IMR-90 (cell line): ENCODE results near the gene SLC22A4. TPM values are rescaled to one million over a fixed set of nuclear protein-coding genes. Genes with fewer than 3 reads are reported as not detected.

Source experiments
- ATAC-seq: fragments of 200-7000 bp; cut with Tn5 transposase; 2 replicates; pipeline ENCODE4 v1.9.1; 2020; ENCODE audit warnings: low read depth, mild to moderate bottlenecking, moderate library complexity
- BruUV-seq: library from RNA; stranded (reverse); fragments of 400-500 nt; replicated peaks from 2 replicates; lab custom pipeline; 2021; lab: Mats Ljungman, UMichigan
- CTCF ChIA-PET: fragments of 300-600 bp; formaldehyde crosslinking; extraction: SDS; loops from one replicate; lab custom pipeline; 2021; ENCODE audit warnings: antibody characterized with exemption; lab: Yijun Ruan, JAX
- POLR2A ChIA-PET: fragments of 300-600 bp; sonication (Branson Sonifier 250); formaldehyde crosslinking; loops from one replicate; lab custom pipeline; 2022; ENCODE audit warnings: antibody characterized with exemption; ENCODE audit not compliant: unreplicated experiment; lab: Charles Lee
- DNase-seq: peaks from one replicate; pipeline ENCODE4 v3.0.0; 2013
- H2AFZ ChIP-seq: replicated peaks from 2 replicates; pipeline ENCODE3; 2013; ENCODE audit warnings: low read length, mild to moderate bottlenecking; ENCODE audit not compliant: poor library complexity
- H2AK5ac ChIP-seq: 2 replicates; pipeline ENCODE4 v1.6.1; 2013; ENCODE audit warnings: low read depth, low read length, inconsistent platforms
- H2AK9ac ChIP-seq: replicated peaks from 2 replicates; pipeline ENCODE3; 2013; ENCODE audit warnings: mild to moderate bottlenecking, low read depth, low read length, moderate library complexity; ENCODE audit not compliant: poor library complexity
- H2BK120ac ChIP-seq: 2 replicates; pipeline ENCODE4 v1.6.1; 2013; ENCODE audit warnings: low read depth, low read length, inconsistent platforms
- H2BK15ac ChIP-seq: 3 replicates; pipeline ENCODE4 v1.6.1; 2013; ENCODE audit warnings: low read depth, low read length, inconsistent platforms
- H2BK20ac ChIP-seq: 2 replicates; pipeline ENCODE4 v1.6.1; 2013; ENCODE audit warnings: low read depth, mild to moderate bottlenecking, inconsistent platforms, low read length, moderate library complexity
- H2BK5ac ChIP-seq: 2 replicates; pipeline ENCODE4 v1.6.1; 2013; ENCODE audit warnings: mild to moderate bottlenecking, low read depth, low read length, inconsistent platforms; ENCODE audit not compliant: poor library complexity, severe bottlenecking
- H3K14ac ChIP-seq: replicated peaks from 2 replicates; pipeline ENCODE4 v1.6.1; 2013; ENCODE audit warnings: low read depth, low read length, inconsistent platforms
- H3K18ac ChIP-seq: 2 replicates; pipeline ENCODE4 v1.6.1; 2013; ENCODE audit warnings: low read depth, low read length, control low read depth
- H3K23ac ChIP-seq: 2 replicates; pipeline ENCODE4 v1.6.1; 2013; ENCODE audit warnings: low read depth, low read length, inconsistent platforms
- H3K27ac ChIP-seq: 2 replicates; pipeline ENCODE4 v1.5.1; 2013; ENCODE audit warnings: mild to moderate bottlenecking, control low read depth, low read length; ENCODE audit not compliant: insufficient read depth
- H3K27me3 ChIP-seq: 2 replicates; pipeline ENCODE4 v1.6.1; 2013; ENCODE audit warnings: low read length; ENCODE audit not compliant: control insufficient read depth, insufficient read depth
- H3K36me3 ChIP-seq: 2 replicates; pipeline ENCODE4 v1.6.1; 2013; ENCODE audit warnings: low read length, mixed read lengths; ENCODE audit not compliant: control insufficient read depth, insufficient read depth
- H3K4ac ChIP-seq: 2 replicates; pipeline ENCODE4 v1.6.1; 2013; ENCODE audit warnings: low read depth, low read length, inconsistent platforms
- H3K4me1 ChIP-seq: 2 replicates; pipeline ENCODE4 v1.6.1; 2013; ENCODE audit warnings: low read length, mixed read lengths; ENCODE audit not compliant: control insufficient read depth, insufficient read depth
- H3K4me2 ChIP-seq: 2 replicates; pipeline ENCODE4 v1.6.1; 2013; ENCODE audit warnings: low read depth, mild to moderate bottlenecking, control low read depth, low read length, moderate library complexity
- H3K4me3 ChIP-seq: 2 replicates; pipeline ENCODE4 v1.5.1; 2013; ENCODE audit warnings: low read depth, mild to moderate bottlenecking, control low read depth, low read length, moderate library complexity; ENCODE audit not compliant: insufficient read depth
- H3K56ac ChIP-seq: 2 replicates; pipeline ENCODE4 v1.6.1; 2013; ENCODE audit warnings: low read length, inconsistent platforms; ENCODE audit not compliant: insufficient read depth; ENCODE audit errors: extremely low read depth
- H3K79me1 ChIP-seq, 2 experiments: 2 replicates each; pipeline ENCODE4 v1.6.1; 2013; ENCODE audit warnings: low read length in 2 of 2, inconsistent platforms in 1 of 2, low read depth in 1 of 2
- H3K9ac ChIP-seq: 2 replicates; pipeline ENCODE4 v1.6.1; 2013; ENCODE audit warnings: low read depth, low read length, control low read depth
- H3K9me1 ChIP-seq: 2 replicates; pipeline ENCODE4 v1.6.1; 2013; ENCODE audit warnings: low read length, inconsistent platforms; ENCODE audit not compliant: insufficient read depth
- H3K9me3 ChIP-seq: 2 replicates; pipeline ENCODE4 v1.6.1; 2013; ENCODE audit warnings: low read length; ENCODE audit not compliant: control insufficient read depth, insufficient read depth
- H4K20me1 ChIP-seq: 2 replicates; pipeline ENCODE4 v1.6.1; 2013; ENCODE audit warnings: low read length, inconsistent platforms; ENCODE audit not compliant: insufficient read depth
- H4K5ac ChIP-seq: 2 replicates; pipeline ENCODE4 v1.6.1; 2013; ENCODE audit warnings: mild to moderate bottlenecking, low read depth, low read length, control low read depth
- H4K8ac ChIP-seq, 2 experiments: 2 replicates each; pipeline ENCODE4 v1.6.1; 2013; ENCODE audit warnings: low read depth in 2 of 2, low read length in 2 of 2, control low read depth in 1 of 2, inconsistent platforms in 1 of 2
- H4K91ac ChIP-seq: 2 replicates; pipeline ENCODE4 v1.6.1; 2013; ENCODE audit warnings: low read depth, low read length, inconsistent platforms; ENCODE audit not compliant: insufficient read depth
- BHLHE40 ChIP-seq: fragments of 150-350 bp; IDR thresholded peaks from 2 replicates; pipeline ENCODE4 v1.6.1; 2016; ENCODE audit warnings: mild to moderate bottlenecking, low read depth, low read length
- CEBPB ChIP-seq: IDR thresholded peaks from 2 replicates; pipeline ENCODE4 v1.6.1; 2012; ENCODE audit warnings: low read depth, low read length, improper control_type of control experiment
- CHD1 ChIP-seq: IDR thresholded peaks from 2 replicates; pipeline ENCODE4 v1.6.1; 2012; ENCODE audit warnings: low read depth, low read length, improper control_type of control experiment
- CTCF ChIP-seq: conservative IDR thresholded peaks from 2 replicates; pipeline ENCODE4 v1.5.1; 2012; ENCODE audit warnings: mild to moderate bottlenecking, low read depth, low read length, improper control_type of control experiment
- ELK1 ChIP-seq: fragments of 150-350 bp; IDR thresholded peaks from 2 replicates; pipeline ENCODE4 v1.6.1; 2016; ENCODE audit warnings: low read depth, mild to moderate bottlenecking, low read length, moderate library complexity, borderline replicate concordance
- FOS ChIP-seq: fragments of 150-350 bp; IDR thresholded peaks from 2 replicates; pipeline ENCODE4 v1.6.1; 2016; ENCODE audit warnings: low read depth, low read length
- MAFK ChIP-seq: IDR thresholded peaks from 2 replicates; pipeline ENCODE4 v1.6.1; 2012; ENCODE audit warnings: low read depth, low read length, improper control_type of control experiment
- MAZ ChIP-seq: IDR thresholded peaks from 2 replicates; pipeline ENCODE4 v1.6.1; 2012; ENCODE audit warnings: low read depth, mild to moderate bottlenecking, low read length, improper control_type of control experiment, moderate library complexity, borderline replicate concordance
- MXI1 ChIP-seq: IDR thresholded peaks from 2 replicates; pipeline ENCODE4 v1.6.1; 2012; ENCODE audit warnings: low read depth, mild to moderate bottlenecking, low read length, moderate library complexity, borderline replicate concordance
- NFE2L2 ChIP-seq: fragments of 150-350 bp; IDR thresholded peaks from 2 replicates; pipeline ENCODE4 v1.6.1; 2016; ENCODE audit warnings: low read depth, mild to moderate bottlenecking, low read length
- RCOR1 ChIP-seq: IDR thresholded peaks from 2 replicates; pipeline ENCODE4 v1.6.1; 2012; ENCODE audit warnings: mild to moderate bottlenecking, low read length, improper control_type of control experiment; ENCODE audit not compliant: insufficient replicate concordance
- RFX5 ChIP-seq: IDR thresholded peaks from 2 replicates; pipeline ENCODE4 v1.8.0; 2012; ENCODE audit warnings: low read depth, mild to moderate bottlenecking, low read length, moderate library complexity
- WGBS, 2 experiments: methylation state at CpG; one replicate each; pipeline versions ENCODE4 v1.1.5 to v1.1.7; 2013; ENCODE audit warnings: missing lambda C conversion rate in 2 of 2; ENCODE audit not compliant: insufficient read length in 1 of 2; ENCODE audit errors: extremely low coverage in 2 of 2; 5-methylcytosine and 5-hydroxymethylcytosine counted together
- dilution Hi-C: fragments of 300-500 bp; cut with HindIII; formaldehyde crosslinking; loops from one replicate; pipeline ENCODE4 v1.14.3; 2018; ENCODE audit warnings: low sequenced_read_pairs; ENCODE audit not compliant: unreplicated experiment
- in situ Hi-C: fragments of 300-500 bp; cut with MboI; formaldehyde crosslinking; loops from 3 replicates; pipeline ENCODE4 v1.14.3; 2019; ENCODE audit warnings: low sequenced_read_pairs, inconsistent platforms, mixed read lengths
- intact Hi-C: fragments of 100-400 bp; cut with micrococcal nuclease; formaldehyde crosslinking; loops from 2 replicates; pipeline ENCODE4 v1.10.0; 2022
- polyA plus RNA-seq, 3 experiments: library from polyadenylated mRNA; depleted of rRNA; stranded (reverse); fragments of >200 nt; gene quantifications; 2 replicates each; pipeline ENCODE4 v1.2.3, GENCODE V29; 2012; ENCODE audit warnings: low replicate concordance in 1 of 3
- total RNA-seq: library from RNA; depleted of rRNA; stranded (reverse); fragments of >200 nt; gene quantifications from 2 replicates; pipeline ENCODE4 v1.2.3, GENCODE V29; 2012
- TF ChIP-seq, protein P1 (sequence below): fragments of 150-350 bp; IDR thresholded peaks from 2 replicates; pipeline ENCODE4 v1.6.1; 2017; ENCODE audit warnings: mild to moderate bottlenecking, antibody characterized with exemption, low read length, low read depth

SLC22A4 gene
- total and polyA plus RNA-seq, 2 of the 4 experiments (the other 2 are of a cell fraction): 2.6 to 3.2 TPM

- Histone ChIP-seq H3K9me3 (no peaks in the 10 kb centered on the region), H4K20me1 (no peaks in the 10 kb centered on the region), H3K79me1 (peaks cover 0 to 4% of the 10 kb centered on the region in 2 experiments; a peak in 1 of 4 replicates), H4K5ac (no peak overlapping the region), H3K4me2 (no peak overlapping the region), H3K4me1 (peaks cover 6% of the 10 kb centered on the region), H3K9me1 (0 out of 2 replicates have a peak, but pooled peaks cover under 1% of the 10 kb centered on the region), H3K56ac (no peak overlapping the region), H3K36me3 (no peaks in the 10 kb centered on the region), H2AK9ac (no peak overlapping the region), H2AFZ (no peak overlapping the region), H2BK5ac (no peak overlapping the region), H3K27me3 (no peaks in the 10 kb centered on the region), H2BK20ac (no peak overlapping the region), H3K23ac (no peak overlapping the region), H2BK120ac (no peak overlapping the region), H3K18ac (no peak overlapping the region), H4K8ac (no peak overlapping the region), H3K27ac (no peak overlapping the region), H4K91ac (no peak overlapping the region), H3K4ac (no peak overlapping the region), H3K4me3 (no peak overlapping the region), H2BK15ac (no peak overlapping the region), H3K9ac (no peak overlapping the region), H3K14ac (no peak overlapping the region), H2AK5ac (no peak overlapping the region)
- ChIA-PET CTCF (no interaction called here), POLR2A (no interaction called here)
- in situ Hi-C loops (loop anchor here (10.0 kb wide), 1 partner anchor 333 kb away; no protein-coding TSS in a partner anchor), intact Hi-C loops (loop anchor here (5.0 to 10.0 kb wide), 3 partner anchors 203 to 703 kb away; no protein-coding TSS in a partner anchor), dilution Hi-C loops (no loop called here)
- 100% methylated on average over 1 of the region's 1 CpG; no CpG with 5 or more reads in 1 of the 2 experiments for WGBS, 2 experiments
- no TSS peak for BruUV-seq
- ATAC-seq (no peak), DNase-seq (no peak)
- no peak for TF ChIP-seq MAZ
- TF ChIP-seq, protein P1, sequence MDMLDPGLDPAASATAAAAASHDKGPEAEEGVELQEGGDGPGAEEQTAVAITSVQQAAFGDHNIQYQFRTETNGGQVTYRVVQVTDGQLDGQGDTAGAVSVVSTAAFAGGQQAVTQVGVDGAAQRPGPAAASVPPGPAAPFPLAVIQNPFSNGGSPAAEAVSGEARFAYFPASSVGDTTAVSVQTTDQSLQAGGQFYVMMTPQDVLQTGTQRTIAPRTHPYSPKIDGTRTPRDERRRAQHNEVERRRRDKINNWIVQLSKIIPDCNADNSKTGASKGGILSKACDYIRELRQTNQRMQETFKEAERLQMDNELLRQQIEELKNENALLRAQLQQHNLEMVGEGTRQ: no peak
- no peak for TF ChIP-seq CTCF
- no peak for TF ChIP-seq NFE2L2
- no peak for TF ChIP-seq RCOR1
- TF ChIP-seq CHD1: no peak
- TF ChIP-seq FOS: no peak
- TF ChIP-seq BHLHE40: no peak
- TF ChIP-seq MXI1: no peak
- TF ChIP-seq RFX5: no peak
- TF ChIP-seq MAFK: no peak
- no peak for TF ChIP-seq CEBPB
- TF ChIP-seq ELK1: no peak
Measured at GRCh38 chr5:132381614-132382013, 87.4 kb downstream of the SLC22A4 start.
